AG09319 (cell line): Measurements from ENCODE around the gene SCNN1B.
"Not testable (repeated sequence)": the region's sequence is repeated elsewhere in the genome, so short reads cannot be mapped to it uniquely, and the experiment has no call there.

Source experiments
- DNase-seq: peaks from one replicate; pipeline ENCODE4 v3.0.0-alpha.2; 2010; ENCODE audit warnings: low read depth; ENCODE audit errors: extremely low read depth
- CTCF ChIP-seq: IDR thresholded peaks from 2 replicates; pipeline ENCODE4 v1.5.1; 2011; ENCODE audit warnings: low read depth, mild to moderate bottlenecking, inconsistent platforms, low read length, moderate library complexity

SCNN1B gene

GRCh38 chr16:23357761-23358290 is 55.7 kb downstream of the SCNN1B start:
- DNase-seq, result no peak
- no peak for TF ChIP-seq CTCF

GRCh38 chr16:23359092-23359760 is 57.1 kb downstream of the SCNN1B start:
- TF ChIP-seq CTCF, result no peak

GRCh38 chr16:23362460-23363317 is 60.6 kb downstream of the SCNN1B start:
- DNase-seq, result no peak
- TF ChIP-seq CTCF, result no peak

More at GRCh38 chr16:23359092-23359760, 57.1 kb downstream of the SCNN1B start:
- DNase-seq, result no peak

GRCh38 chr16:23365602-23366240 is 63.6 kb downstream of the SCNN1B start:
- no peak for TF ChIP-seq CTCF

GRCh38 chr16:23366341-23366740 is 64.2 kb downstream of the SCNN1B start:
- DNase-seq, result not testable (repeated sequence)

More at GRCh38 chr16:23365602-23366240, 63.6 kb downstream of the SCNN1B start:
- no peak for DNase-seq

- TF ChIP-seq CTCF, result no peak
Measured at GRCh38 chr16:23367564-23367963, 65.5 kb downstream of the SCNN1B start.

GRCh38 chr16:23367988-23368387 is 65.9 kb downstream of the SCNN1B start:
- TF ChIP-seq CTCF, result no peak

More at GRCh38 chr16:23367564-23367963, 65.5 kb downstream of the SCNN1B start:
- DNase-seq, result no peak

More at GRCh38 chr16:23367988-23368387, 65.9 kb downstream of the SCNN1B start:
- no peak for DNase-seq
